GM19467 (cell line): ENCODE results near the gene GNG12.

ENCODE experiments used
- ATAC-seq: cut with Tn5 transposase; IDR thresholded peaks from one replicate; pipeline ENCODE4 v1.9.1; 2021; ENCODE audit warnings: mild to moderate bottlenecking, moderate library complexity; ENCODE audit not compliant: unreplicated experiment

GNG12 gene

GRCh38 chr1:67843331-67843730 is 10.1 kb upstream of the GNG12 start:
- ATAC-seq, result no peak

GRCh38 chr1:67840449-67840848 is 7.2 kb upstream of the GNG12 start:
- no peak for ATAC-seq

GRCh38 chr1:67839826-67840225 is 6.6 kb upstream of the GNG12 start:
- ATAC-seq, result no peak

- no peak for ATAC-seq
Observed at GRCh38 chr1:67838180-67838910, 5.1 kb upstream of the GNG12 start.

- ATAC-seq, result no peak
Observed at GRCh38 chr1:67836769-67837168, 3.5 kb upstream of the GNG12 start.

- no peak for ATAC-seq
Observed at GRCh38 chr1:67835663-67836452, 2.6 kb upstream of the GNG12 start.

GRCh38 chr1:67834246-67834877 is 1.1 kb upstream of the GNG12 start:
- no peak for ATAC-seq

- no peak for ATAC-seq
Observed at GRCh38 chr1:67833602-67833940, 304 bp upstream of the GNG12 start.

- ATAC-seq, result no peak
Observed at GRCh38 chr1:67831850-67832513, 1.3 kb downstream of the GNG12 start.

GRCh38 chr1:67830928-67831830 is 2.1 kb downstream of the GNG12 start:
- ATAC-seq, result no peak

- no peak for ATAC-seq
Observed at GRCh38 chr1:67830226-67830625, 3.0 kb downstream of the GNG12 start.

GRCh38 chr1:67827688-67828087 is 5.6 kb downstream of the GNG12 start:
- no peak for ATAC-seq

- no peak for ATAC-seq
Observed at GRCh38 chr1:67825591-67825990, 7.7 kb downstream of the GNG12 start.

GRCh38 chr1:67824766-67825165 is 8.5 kb downstream of the GNG12 start:
- ATAC-seq, result no peak

GRCh38 chr1:67823615-67824014 is 9.7 kb downstream of the GNG12 start:
- no peak for ATAC-seq

GRCh38 chr1:67821263-67821662 is 12.0 kb downstream of the GNG12 start:
- ATAC-seq, result no peak

- no peak for ATAC-seq
Observed at GRCh38 chr1:67818725-67819301, 14.5 kb downstream of the GNG12 start.

- ATAC-seq, result no peak
Observed at GRCh38 chr1:67818162-67818561, 15.1 kb downstream of the GNG12 start.

GRCh38 chr1:67817319-67817718 is 15.9 kb downstream of the GNG12 start:
- ATAC-seq, result no peak

- no peak for ATAC-seq
Observed at GRCh38 chr1:67816506-67816905, 16.8 kb downstream of the GNG12 start.
